Ovary (tissue), 3 donors: Measurements from ENCODE around the gene REC114.

Experiments used
- CTCF ChIP-seq, 3 donors: fragments of 450-650 bp in 2 of 3; fragments of 200-600 bp in 1 of 3; IDR thresholded peaks; one replicate each; pipeline versions ENCODE4 v1.5.1 to v1.8.0; 2016 to 2022; ENCODE audit warnings: antibody characterized with exemption in 3 of 3, mild to moderate bottlenecking in 1 of 3
- EP300 ChIP-seq: sonication (generic); formaldehyde crosslinking; IDR thresholded peaks from one replicate; pipeline ENCODE4 v1.6.1; 2017; ENCODE audit warnings: antibody characterized with exemption
- POLR2A ChIP-seq: fragments of 450-650 bp; IDR thresholded peaks from one replicate; pipeline ENCODE4 v1.6.1; 2017; ENCODE audit warnings: antibody characterized with exemption, mild to moderate bottlenecking, moderate library complexity
- donor health status: DM: no; HTN: no; CAD: no.

- TF ChIP-seq CTCF (IDR thresholded peaks at IDR 0.05): no peak
- TF ChIP-seq EP300: no peak
- no peak for TF ChIP-seq POLR2A
Observed at GRCh38 chr15:73599934-73600333, 157.0 kb downstream of the REC114 start.
